HG02763 (cell line): ENCODE measurements around the gene ZNF669.

Source experiments
- ATAC-seq: cut with Tn5 transposase; IDR thresholded peaks from one replicate; pipeline ENCODE4 v1.9.1; 2021; ENCODE audit warnings: mild to moderate bottlenecking, moderate library complexity; ENCODE audit not compliant: unreplicated experiment

The ZNF669 gene

DNA sequence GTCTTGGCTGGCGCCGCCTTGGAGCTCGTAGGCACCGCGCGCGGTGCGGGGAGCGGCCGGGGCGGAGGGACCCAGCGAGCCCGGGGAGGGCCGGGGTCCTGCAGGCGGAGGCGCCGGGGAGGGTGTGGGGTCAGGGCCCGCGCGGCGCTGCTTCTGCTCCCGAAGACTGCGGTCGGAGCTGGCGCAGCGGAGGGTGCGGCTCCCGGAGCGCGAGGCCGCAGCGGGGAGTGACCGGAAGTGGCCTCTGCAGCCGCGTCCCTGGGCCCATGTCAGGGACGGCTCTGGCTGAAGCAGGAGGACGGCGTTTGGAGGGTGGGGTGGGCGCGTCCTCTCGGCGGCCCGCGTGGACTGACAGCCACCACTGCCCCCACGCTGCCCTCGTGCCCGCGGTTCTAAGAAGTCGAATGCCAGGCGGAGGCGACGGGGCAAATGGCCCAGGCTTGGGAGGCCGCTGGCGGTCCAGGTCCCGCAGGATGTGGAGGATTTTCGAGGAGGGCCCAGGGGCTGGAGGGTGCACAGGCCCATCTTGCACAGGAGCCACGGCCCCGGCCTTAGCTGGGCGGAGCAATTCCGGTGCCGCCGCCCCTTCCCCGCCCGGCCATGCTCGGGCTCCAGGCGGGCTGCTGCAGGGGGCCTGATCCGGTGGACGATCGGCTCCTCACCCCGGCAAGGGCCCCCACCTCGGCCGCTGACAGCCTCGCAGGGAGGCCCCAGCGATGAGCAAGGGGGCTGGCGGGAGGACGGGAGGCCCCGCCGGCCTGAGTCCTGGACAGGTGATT is 7.7 kb upstream of the ZNF669 start:
- ATAC-seq = no peak

DNA sequence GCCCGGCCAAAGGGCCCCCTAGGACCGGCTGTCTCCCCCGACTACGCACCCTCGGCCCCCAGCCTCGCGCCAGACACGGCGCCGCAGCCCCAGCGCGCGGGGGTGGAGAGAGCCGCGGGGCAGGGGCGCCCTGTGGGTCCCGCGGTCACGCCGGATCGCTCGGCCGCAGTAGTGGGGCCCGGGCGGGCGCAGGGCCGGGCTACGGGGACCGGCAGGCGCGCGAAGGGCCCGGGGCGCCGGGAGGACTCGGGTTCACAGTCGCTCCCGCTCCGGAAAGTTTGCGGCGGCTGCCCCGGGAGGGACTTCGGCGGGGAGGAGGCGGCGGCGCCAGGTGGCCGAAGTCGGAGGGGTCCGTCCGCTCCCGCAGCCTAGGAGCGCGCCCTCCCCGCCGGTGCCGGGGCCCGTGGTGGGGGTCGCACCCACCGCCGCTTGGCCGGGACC is 7.1 kb upstream of the ZNF669 start:
- ATAC-seq = no peak

DNA sequence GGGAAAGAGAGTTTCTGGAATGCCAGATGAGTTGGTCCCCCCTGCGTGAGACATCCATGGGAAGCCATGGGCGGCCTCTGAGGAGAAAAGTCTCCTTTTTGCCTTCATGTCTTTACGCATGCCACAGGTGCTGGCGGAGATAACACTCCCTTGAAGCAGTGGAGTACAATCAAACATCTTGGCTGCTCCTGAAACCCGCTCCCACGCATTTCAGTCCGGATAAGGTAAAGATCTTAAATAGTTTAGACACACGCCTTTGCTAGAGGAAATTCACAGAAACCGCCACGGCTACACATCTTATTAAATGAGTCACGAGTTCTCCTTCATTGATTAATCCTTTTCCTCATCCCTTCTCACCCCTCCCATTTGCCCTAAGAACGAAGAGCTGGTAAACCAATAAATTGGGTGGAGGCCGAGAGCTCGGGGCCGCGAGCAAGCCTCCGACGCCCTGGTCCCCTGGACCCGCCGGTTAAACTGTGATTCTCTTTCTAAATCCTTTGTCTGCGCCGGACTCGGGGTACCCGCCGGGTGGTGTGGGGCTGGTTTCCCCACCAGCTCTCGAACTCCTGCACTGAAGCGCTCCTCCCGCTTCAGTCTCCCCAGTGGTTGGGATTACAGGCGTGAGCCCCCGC is 6.6 kb upstream of the ZNF669 start:
- no peak for ATAC-seq

DNA sequence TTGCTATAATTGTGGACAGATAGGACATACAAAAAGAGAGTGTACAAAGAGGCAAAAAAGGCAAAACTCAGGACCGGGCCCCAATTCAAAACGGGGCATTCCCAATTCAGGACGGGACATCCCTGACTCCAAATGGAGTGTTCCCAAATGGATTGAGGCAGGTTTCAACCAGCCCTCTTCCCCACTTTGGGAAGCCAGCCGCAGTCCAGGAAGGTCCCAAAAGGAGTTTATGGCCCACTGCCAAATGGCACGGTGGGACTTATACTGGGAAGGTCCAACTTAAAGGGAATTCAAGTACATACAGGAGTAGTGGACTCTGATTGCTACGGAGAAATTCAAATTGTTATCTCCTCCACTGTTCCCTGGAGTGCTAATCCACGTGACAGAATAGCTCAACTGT is 3.5 kb upstream of the ZNF669 start:
- ATAC-seq = no peak

DNA sequence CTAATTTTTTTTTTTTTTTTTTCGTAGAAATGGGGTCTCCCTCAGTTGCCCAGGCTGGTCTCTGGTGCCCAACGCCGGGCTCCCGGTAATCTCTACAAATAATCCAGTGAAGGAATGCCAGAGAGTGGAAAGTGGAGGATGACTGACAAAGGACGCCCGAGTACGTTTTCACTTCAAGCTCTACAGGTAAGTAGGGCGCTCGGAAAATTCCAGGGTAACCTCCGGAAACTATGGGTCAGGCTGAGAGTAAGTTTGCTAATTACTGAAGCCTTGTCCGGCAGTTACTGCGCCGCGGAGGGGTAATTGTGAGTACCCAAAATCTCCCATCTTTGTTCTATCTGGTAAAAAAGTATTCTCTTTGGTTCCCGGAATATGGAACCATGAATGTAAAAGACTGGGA is 1.8 kb upstream of the ZNF669 start:
- no peak for ATAC-seq

DNA sequence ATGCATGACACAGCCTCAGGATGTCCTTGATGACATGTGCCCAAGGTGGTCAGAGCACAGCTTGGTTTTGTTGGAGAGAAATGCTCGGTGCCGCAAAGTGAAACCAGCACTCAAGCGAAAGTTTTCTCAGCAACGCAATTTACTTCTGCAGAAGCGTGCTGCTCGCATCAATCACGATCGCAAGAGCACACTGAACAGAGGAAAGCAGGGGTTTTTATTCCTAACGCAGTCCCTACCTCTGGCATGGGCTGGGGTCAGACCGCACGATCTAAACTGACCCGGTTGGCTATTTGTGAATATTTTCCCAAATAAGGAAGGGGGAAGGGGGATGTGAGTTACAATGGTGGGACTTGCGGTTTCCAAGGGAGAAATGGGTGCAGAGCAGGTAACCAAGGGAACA is 809 bp upstream of the ZNF669 start:
- ATAC-seq = no peak

GRCh38 chr1:247102381-247102780 is 1.8 kb downstream of the ZNF669 start:
- no peak for ATAC-seq

- ATAC-seq = no peak
Observed at GRCh38 chr1:247100676-247101279, 3.4 kb downstream of the ZNF669 start.

GRCh38 chr1:247096958-247097357 is 7.2 kb downstream of the ZNF669 start:
- no peak for ATAC-seq

DNA sequence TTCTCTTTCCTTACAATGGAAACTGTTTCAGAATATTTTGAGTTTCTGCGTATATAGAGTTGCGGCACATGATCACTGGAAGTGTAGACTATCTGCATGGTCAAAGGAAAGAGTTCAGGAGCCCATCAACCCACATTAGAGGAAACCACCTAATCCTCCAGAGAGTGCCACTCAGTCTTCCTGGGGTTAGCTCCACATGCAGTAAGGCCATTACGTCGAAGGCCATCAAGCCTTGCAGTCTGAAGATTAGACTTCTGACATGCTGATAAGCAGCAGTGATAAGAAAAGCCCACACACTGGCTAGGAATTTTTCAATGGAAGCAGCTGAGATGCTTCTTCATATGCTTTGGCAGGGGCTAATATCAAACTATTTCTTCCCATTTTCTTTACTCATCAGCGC is 7.6 kb downstream of the ZNF669 start:
- no peak for ATAC-seq

- ATAC-seq = no peak
Observed at GRCh38 chr1:247096112-247096511, 8.0 kb downstream of the ZNF669 start.

DNA sequence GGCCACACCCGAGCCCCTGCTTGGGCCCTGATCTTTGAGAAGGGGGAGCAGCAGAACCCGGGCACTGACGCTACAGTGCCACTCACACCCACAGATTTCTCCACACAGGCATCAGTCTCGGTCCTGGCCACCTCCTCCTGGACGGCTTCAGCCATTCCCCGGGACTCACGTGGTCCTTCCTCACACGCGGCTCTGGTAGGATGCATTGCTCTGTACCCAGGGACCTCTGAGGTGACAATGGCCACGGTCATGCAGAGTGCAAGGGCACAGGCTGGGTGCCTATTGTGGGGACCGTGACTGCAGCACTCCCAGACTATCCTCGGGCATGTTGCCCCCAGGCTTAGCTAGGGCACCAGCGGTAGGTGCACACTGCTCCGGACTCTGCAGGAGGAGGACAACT is 13.7 kb downstream of the ZNF669 start:
- ATAC-seq = no peak

DNA sequence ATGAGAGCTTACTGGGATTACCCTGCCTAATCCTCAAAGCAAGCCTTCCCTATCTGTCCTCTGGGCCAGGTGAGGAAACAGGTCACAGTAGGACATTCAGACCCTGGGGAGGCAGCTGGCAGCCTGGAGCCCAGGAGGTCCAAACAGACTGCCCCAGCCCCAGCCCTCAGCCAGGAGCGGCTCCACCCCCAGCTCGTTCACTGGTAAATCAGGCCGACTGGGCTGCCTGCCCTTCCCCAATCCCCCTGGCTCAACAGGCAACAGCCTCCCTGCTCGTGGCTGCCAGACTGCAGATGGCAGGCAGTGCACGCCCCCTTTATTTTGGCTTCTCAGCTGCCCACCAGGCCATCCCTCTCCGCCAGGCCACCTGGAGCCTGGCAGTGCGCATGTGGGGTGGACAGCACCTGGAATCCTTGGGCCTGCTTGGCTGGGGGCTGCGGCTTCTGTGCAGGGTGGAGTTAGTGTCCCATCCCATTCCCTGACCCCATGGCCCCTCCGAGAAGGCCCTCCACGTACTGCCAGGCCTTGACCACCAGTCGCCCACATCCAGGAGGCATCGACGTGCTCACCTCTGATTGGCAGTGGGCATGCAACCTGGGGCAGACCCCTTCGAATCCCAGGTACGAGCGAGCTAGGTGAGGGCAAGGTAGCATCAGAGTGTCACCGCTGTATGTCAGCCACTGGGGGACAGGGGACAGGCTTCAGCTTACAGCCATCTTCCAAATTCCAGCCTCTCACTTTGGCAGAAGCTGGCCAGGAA is 14.4 kb downstream of the ZNF669 start:
- no peak for ATAC-seq

DNA sequence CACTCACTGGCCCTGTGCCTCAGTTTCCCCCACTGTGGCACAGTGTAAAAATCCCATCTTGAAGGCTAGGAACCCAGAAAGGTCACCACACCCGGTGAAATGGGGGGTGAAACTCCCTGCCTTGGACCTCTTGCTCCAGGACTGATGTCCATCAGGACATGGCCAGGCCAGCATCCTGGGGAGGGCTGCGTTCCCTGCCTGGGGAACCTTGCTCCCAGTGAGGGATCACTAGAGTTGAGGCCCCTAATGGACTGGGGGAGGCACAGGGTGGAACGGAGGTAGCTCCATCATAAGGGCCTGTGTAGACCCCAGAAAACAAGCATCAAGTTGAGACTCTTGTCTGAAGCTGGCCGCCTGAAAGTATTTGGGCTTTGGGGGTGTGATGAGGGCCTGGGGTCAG is 15.2 kb downstream of the ZNF669 start:
- ATAC-seq = no peak

- no peak for ATAC-seq
Observed at GRCh38 chr1:247087256-247087655, 16.9 kb downstream of the ZNF669 start.

- ATAC-seq = no peak
Observed at GRCh38 chr1:247085310-247085709, 18.8 kb downstream of the ZNF669 start.

DNA sequence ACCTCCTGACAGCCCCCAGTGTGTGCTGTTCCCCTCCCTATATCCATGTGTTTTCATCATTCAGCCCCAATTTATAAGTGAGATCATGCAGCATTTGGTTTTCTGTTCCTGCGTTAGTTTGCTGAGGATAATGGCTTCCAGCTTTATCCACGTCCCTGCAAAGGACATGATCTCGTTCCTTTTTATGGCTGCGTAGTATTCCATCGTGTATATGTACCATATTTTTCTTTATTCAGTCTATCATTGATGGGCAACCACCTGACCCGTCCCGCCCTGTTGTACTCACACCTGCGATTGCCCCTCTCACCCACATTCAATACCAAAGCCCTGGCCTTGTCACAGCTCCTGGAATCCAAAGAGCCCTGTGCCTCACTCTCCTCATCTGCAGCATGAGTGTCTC is 19.4 kb downstream of the ZNF669 start:
- ATAC-seq = no peak

DNA sequence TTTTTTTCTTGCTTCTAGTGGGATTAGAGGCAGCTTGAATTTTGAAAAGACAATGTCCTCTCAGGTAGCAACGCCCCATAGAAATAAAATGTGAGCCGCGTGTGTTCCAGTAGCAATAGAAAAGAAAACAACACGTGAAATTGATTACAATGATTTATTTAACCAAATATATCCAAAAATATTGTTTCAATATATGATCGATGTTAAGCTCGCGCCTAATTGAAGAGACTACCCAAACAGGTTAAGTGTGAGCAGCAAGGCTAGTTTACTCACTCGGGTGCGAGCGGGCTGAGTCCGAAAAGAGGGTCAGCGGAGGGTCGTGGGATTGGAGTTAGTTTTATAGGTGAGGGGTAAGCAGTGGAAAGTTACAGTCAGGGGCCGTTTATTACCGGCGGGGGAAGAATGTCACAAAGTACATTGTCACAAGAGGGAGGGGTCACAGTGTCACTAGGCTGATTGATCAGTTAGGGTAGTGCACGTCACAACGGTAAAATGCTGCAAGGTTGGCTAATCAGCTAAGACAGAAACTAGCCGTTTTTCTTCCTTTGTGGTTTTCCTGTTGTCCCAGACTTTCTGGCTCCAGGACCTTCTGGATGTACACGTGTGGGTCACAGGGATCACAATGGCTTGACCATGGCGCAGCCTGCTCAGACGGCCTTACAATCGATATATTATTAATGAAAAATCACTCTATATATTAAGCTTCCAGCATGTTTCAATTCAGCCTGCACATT is 24.8 kb downstream of the ZNF669 start:
- ATAC-seq = no peak

DNA sequence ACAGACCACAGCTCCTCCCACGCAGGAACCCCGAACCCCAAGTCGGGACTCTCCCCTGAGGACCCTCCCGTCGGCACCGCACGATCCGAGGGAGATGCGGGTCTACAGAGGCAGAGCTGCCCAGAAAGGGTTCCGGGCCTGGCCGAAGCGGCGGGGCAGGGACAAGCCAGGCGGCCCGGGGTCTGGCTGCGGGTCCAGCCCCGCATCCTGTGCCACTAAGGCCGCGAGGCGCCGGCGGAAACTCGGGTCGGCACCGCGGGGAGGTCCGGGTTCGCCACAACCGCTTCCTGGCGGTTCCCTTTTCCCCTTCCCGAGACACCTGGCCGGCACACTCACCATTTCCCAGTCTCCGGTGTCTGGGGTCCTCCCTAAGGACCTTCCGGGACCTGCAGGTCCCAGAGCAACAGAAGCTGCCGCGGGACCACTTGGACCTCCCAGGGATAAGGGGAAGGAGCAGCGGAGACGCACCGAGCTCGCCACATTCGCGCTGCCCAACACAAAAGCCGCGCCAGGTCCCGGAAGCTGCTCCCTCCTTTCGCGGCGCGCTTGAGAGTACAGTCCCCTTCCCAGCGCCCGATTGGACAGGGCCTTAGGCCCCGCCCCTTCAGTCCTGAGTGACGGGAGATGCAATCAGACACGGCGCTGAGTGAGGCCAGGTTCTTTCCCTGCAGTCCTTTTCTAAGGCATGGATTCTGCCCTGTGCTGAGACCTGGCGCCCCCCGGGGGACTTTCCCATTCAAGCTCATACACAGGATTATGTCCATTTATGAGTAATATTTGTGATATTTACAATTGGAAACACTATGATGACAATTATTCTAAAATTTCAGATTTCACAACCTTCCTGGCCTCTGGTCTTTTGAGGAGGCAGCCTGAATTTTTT is 25.7 kb downstream of the ZNF669 start, which contains the start of gene ZNF670:
ZNF670 (minus strand) TSS at position 554 of the 883 bp plus-strand sequence; CDS start at position 339, 215 bp downstream.
- ATAC-seq = peak; percentile 100

DNA sequence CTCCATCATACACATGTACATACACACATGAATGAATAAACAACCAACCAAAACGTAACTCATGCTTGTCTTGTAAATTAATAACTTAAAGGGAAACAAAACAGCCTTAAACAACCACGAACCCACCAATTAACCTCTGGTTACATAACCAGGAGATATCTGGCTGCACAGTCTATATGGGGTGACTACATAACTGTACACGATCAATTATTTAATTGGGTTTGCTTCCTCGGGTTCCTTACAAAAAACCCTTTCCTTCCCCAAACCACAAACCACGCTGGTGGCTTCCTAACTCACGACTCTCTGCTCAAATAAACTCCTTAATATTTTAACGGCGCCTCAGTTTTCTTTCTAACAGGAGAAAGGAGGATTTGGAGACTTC is 26.3 kb downstream of the ZNF669 start:
- ATAC-seq = peak; percentile 16
